GM19023 (cell line): ENCODE measurements around the gene MDFI.

Source experiments
- ATAC-seq: cut with Tn5 transposase; IDR thresholded peaks from one replicate; pipeline ENCODE4 v1.9.1; 2021; ENCODE audit warnings: mild to moderate bottlenecking, moderate library complexity; ENCODE audit not compliant: unreplicated experiment

MDFI gene

GRCh38 chr6:41684311-41685180 lies 46.3 kb downstream of the MDFI start:
- ATAC-seq: no peak

- no peak for ATAC-seq
These were observed 47.5 kb downstream of the MDFI start for GRCh38 chr6:41685641-41686380.

- ATAC-seq: no peak
These were observed 49.4 kb downstream of the MDFI start for GRCh38 chr6:41687501-41688175.

DNA sequence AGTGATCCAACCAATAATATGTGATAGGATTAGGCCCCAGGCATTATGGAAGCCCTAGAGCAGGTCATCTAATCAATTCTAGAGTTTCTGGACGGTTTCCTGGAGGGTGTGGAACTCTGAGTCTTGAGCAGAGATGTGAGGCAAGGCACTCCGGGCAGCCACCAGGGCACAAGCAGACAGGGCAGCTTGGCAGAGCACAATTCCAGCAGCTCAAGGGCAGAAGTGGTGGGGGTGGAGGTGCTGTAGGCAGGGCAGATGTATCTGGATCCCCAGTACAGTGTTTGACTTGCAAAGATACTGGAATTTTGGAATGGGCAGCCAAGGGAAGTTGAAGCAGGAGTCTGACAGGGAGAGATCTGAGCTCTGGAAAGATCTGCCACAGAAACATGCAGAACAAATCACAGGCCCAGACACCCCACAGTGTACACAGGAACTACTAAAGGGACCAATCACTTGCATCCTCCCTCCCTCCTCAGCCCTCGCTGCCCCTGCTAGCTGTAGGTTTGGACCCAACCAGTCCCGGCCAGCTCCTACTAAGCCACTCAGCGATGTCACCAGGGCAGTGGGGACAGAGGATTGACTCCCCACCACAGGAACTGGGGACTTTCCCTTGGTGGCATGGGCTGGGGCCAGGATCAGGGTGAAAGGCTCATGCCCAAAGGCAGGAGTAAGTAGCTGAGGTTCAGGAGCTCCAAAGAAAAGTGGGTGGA lies 50.1 kb downstream of the MDFI start:
- no peak for ATAC-seq

DNA sequence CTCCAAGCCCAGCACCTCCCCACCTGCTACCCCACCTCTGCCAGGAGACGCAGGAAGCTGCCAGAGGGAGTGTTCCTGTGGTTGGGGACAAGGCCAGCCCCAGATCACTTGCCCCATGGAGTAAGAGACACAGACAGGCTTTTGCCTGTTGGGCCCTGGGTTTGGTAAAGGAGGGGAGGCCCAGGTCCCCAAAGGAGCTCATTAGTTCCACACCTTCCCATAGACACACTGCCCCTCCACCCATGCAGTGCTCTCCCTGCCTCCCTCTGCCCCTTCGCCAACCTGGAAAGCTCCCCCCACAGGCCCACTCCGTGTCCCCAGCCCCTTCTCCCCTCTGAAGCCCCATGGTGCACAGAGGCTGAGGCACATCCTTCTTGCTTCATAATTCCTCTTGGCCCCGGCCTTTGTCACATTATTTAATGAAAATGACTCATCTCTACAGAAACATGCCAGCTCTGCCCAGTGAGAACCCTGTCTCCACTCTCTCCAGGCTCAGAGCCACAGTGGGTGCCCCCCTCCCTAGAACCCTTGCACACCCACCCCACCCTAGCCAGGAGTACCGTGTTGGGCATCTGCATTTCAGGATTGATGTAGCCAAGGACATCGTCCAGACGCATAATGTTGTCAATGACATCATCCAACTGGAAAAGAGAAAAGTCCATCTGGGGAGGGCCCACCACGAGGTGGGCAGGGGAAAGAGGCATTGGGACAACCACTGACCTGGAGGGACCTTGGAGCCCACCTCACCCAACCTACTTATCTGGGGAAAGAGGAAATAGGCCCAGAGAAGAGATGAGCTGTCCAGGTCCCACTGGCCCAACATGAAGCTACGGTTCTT lies 51.1 kb downstream of the MDFI start:
- no peak for ATAC-seq

GRCh38 chr6:41690541-41691330 lies 52.5 kb downstream of the MDFI start:
- no peak for ATAC-seq

- ATAC-seq: no peak
These were observed 53.3 kb downstream of the MDFI start for GRCh38 chr6:41691426-41692079.

- no peak for ATAC-seq
These were observed 53.9 kb downstream of the MDFI start for GRCh38 chr6:41692080-41692675.

- ATAC-seq: no peak
These were observed 54.5 kb downstream of the MDFI start for GRCh38 chr6:41692730-41693129.

DNA sequence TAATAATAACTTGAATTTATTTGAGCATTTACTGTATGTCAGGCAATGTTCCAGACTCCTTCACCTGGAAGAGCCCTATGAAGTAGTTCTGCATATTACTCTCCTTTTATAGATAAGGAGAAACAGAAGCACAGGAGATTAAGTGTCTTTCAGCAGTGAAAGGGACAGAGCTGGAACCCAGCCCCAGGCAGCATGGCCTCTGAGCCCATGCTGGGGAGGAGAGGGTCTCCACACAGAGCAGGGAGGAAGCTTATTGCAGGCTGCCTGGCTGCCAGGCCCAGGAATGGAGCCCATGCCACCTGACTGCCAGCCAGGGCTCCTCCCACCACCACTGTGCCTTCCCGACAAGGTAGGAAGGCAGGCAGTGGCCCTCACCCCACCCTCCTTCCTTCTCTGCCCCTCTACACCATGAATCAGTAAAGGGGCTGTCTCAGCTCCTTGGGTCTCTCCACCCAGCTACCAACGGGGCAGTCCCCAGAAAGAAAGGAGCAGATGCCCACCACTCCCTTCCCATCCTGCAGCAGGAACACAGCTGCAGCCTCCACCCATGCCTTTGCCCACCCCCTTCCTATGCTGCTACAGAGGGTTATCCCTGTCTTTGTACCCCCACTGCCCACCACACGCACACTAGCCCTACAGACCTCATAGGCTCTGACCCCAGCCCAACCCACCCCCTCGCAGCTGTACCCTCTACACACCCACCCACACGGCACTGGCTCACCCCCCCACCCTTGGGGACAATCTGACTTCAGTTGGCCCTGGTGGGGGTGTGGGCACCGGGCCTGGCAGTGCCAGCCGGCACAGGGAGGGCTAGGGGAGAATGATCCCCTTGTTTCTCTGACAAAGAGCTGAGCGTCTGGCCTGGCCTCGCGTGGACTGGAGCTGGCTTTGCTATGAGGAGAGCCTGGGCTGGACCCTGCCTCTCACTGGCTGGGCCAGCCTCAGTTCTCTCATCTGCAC lies 55.3 kb downstream of the MDFI start:
- no peak for ATAC-seq

GRCh38 chr6:41694815-41695526 lies 56.7 kb downstream of the MDFI start:
- ATAC-seq: no peak

DNA sequence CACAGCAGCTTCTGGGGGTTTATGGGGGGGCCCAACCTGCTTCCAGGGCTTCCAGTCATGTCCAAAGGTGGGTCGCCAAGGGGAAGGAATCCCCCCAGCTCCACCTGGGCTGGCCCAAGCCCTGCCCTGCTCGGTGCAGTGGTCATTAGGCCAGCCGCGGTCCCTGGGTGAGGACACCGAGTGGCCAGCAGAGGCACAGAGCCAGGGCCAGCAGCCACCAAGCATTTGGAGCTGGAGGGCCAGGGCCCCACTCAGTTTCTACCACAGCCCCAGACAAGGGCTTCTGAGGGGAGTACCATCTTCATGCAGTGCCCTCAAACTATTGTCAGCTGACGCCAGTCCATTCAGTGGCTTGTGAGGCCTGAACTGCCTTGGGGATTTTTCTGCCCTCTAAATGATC lies 57.6 kb downstream of the MDFI start:
- no peak for ATAC-seq

- ATAC-seq: no peak
These were observed 58.5 kb downstream of the MDFI start for GRCh38 chr6:41696788-41697187.

DNA sequence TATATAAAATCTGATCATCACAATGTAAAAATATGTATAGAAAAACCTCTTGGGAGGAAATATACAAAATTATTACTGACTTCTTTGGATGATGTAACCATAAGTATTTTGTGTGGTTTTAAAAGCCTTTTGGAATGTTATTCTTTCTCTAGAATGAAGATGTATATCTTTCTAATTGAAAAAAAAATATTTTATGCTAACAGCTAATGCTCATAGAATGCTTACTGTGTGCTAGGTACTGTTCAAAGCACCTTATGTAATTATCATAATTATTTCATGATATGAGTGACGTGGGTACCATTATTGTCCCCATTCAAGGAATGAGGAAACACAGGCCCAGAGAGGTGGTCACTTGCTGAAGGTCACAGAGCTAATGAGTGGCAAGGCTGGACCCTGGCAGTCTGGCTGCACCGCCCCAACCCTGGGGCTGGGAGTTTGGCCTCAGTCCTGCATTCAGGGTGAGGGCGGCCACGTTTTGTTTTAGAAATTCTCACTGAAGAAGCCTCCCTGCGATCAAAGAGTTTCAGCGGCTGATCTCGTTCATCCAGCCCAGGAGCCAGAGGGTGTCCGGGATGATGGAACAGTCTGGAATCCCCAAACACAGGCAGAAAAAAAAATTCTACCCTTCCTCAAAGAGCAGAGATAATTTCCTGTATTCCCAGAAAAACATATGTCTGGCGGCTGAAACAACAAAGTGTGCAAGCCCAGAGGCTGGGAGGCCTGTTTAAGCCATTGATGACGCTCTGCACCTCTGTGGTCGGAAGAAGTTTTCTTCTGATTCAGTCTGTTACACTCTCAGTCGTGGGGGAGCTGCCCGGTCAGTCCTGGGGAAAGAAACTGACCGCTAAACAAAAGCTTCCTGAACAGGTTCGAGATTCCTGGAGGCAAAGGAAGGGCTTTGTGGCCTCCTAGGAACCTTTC lies 59.9 kb downstream of the MDFI start:
- ATAC-seq: no peak

DNA sequence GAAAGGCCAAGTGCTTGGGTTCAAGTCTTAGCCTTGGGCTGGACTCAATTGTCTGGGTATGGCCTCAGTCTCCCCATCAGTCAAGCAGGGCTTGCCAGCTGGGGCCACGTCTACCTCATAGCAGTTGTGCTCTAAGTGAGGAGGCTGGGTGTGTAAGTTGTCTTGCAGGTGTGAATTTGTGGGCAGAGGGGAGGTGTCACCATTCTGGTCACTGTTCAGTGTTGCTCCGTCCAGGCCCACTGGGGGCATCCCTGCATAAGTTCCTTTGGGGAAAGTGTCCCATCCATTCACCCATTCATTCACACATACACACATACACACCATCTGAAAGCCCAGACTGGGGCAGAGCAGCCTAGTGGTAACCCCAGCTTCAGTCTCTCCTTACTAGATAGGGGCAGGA lies 60.8 kb downstream of the MDFI start:
- ATAC-seq: no peak
